Measurements from ENCODE around the gene SPEG. TPM values are rescaled to one million over a fixed set of nuclear protein-coding genes. Genes with fewer than 3 reads are reported as not detected.
A peak's percentile ranks its signal among the peaks of the same experiment; 100 is the strongest.

The SPEG gene
- polyA plus RNA-seq, 3 donors: not detected

DNA sequence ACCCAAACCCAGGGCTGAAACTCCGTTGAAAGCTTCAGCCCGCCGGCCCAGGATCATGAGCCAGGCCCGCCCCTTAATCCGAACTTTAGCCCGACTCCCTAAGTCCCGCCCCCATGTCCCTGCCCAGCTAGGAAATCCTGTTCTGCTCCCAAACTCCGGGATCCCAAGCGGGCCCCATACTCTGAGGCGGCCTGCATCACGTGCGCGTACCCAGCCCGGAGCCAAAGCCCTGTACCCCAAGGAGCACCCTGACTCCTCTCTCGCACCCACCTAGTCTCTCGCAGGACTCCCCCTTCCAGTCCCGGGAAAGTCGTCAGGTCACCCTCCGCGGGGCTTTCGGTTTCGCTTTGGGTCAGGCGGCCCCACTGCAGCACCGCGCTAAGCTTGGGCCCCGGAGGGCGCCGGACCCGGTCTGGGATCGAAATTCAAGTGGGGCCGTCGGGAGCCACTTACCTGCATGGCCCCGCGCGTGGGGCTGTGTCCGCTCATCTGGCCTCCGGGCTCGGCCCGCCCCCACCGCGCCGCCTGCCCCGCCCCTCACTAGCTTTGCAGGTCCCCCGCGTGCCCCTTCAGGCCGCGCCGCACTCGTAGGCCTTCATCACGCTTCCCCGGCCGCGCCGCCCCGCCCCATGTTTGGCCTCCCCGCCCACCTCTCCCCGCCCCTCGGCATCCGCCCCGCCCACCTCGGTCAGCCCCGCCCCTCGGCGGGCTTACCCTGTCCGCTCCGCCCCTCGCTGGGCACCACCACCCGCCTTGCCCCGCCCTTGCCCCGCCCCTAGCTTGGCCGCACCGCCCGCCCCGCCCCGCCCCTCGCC, 47.1 kb upstream of the SPEG start, which contains the start of gene DNPEP:
TSS of gene DNPEP (minus strand) at position 607 of the 815 bp plus-strand sequence. CDS start at position 489, 118 bp downstream.
- Histone ChIP-seq H4K20me1 (ENCODE audit: insufficient read depth, low read length) (no peaks in the 10 kb centered on the region), H3K9me3 (replicated peaks in 1 of 2; ENCODE audit: control insufficient read depth in 1 of 2, insufficient read depth in 1 of 2, low read length in 2 of 2) (no peaks in the 10 kb centered on the region), H3K9ac (ENCODE audit: insufficient read depth, low read length, poor library complexity, severe bottlenecking) (peak within 1 kb of the TSS; percentile 86), H3K4me1 (ENCODE audit: control insufficient read depth in 1 of 2, insufficient read depth in 2 of 2, low read length in 2 of 2) (peaks cover 14 to 19% of the 10 kb centered on the region in 2 donors), H3K27me3 (ENCODE audit: control insufficient read depth in 2 of 2, insufficient read depth in 2 of 2, low read length in 2 of 2) (peaks cover 0 to 6% of the 10 kb centered on the region in 2 donors), H3K36me3 (replicated peaks in 1 of 2; ENCODE audit: control insufficient read depth in 1 of 2, insufficient read depth in 2 of 2, low read length in 2 of 2) (peaks cover 35 to 39% of the 10 kb centered on the region in 2 donors), H3K27ac (ENCODE audit: low read depth in 1 of 2, low read length in 2 of 2) (peak within 1 kb of the TSS; percentile 89), H3K4me3 (replicated peaks in 1 of 3; ENCODE audit: low read depth in 2 of 3, low read length in 3 of 3) (peak within 1 kb of the TSS; percentile 74 to 97 (median 90)), H2AFZ (ENCODE audit: insufficient read depth, low read depth, low read length, poor library complexity, severe bottlenecking) (peak within 1 kb of the TSS; percentile 86), H3K79me2 (ENCODE audit: insufficient read depth, low read length) (no peaks in the 10 kb centered on the region), H3K4me2 (replicated peaks; ENCODE audit: extremely low read depth, low read length, poor library complexity, severe bottlenecking) (peak within 1 kb of the TSS; percentile 93)
- peak; percentile 84 to 93 (median 89) for DNase-seq
- H3K4me3 Mint-ChIP-seq: peak within 1 kb of the TSS; percentile 94 to 97
- TF ChIP-seq, protein P1, sequence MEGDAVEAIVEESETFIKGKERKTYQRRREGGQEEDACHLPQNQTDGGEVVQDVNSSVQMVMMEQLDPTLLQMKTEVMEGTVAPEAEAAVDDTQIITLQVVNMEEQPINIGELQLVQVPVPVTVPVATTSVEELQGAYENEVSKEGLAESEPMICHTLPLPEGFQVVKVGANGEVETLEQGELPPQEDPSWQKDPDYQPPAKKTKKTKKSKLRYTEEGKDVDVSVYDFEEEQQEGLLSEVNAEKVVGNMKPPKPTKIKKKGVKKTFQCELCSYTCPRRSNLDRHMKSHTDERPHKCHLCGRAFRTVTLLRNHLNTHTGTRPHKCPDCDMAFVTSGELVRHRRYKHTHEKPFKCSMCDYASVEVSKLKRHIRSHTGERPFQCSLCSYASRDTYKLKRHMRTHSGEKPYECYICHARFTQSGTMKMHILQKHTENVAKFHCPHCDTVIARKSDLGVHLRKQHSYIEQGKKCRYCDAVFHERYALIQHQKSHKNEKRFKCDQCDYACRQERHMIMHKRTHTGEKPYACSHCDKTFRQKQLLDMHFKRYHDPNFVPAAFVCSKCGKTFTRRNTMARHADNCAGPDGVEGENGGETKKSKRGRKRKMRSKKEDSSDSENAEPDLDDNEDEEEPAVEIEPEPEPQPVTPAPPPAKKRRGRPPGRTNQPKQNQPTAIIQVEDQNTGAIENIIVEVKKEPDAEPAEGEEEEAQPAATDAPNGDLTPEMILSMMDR (IDR thresholded peaks at IDR 0.05): no peak
- peaks cover 21% of the 10 kb centered on the region for H3K4me1 Mint-ChIP-seq
- peaks cover 38 to 39% of the 10 kb centered on the region in 2 donors for H3K36me3 Mint-ChIP-seq
- peaks cover 0 to 3% (median under 1%) of the 10 kb centered on the region in 7 donors for H3K9me3 Mint-ChIP-seq
- H3K27ac Mint-ChIP-seq: peak within 1 kb of the TSS; percentile 95 to 98 (median 97)
- peaks cover 2 to 9% (median 3%) of the 10 kb centered on the region in 3 donors for H3K27me3 Mint-ChIP-seq (ENCODE audit: low read depth in 3 of 3)
- WGBS (ENCODE audit: insufficient coverage): 0% methylated on average over 41 of the region's 76 CpGs
- intact Hi-C loops (cut with micrococcal nuclease): loop anchor here (1.0 to 5.0 kb wide), 7 partner anchors 90 to 225 kb away; partner anchors contain the start of genes DNAJB2 (in 2 of the 2), GMPPA (in 2 of the 2), CHPF (in 1 of the 2) and NHEJ1 (in 1 of the 2)

DNA sequence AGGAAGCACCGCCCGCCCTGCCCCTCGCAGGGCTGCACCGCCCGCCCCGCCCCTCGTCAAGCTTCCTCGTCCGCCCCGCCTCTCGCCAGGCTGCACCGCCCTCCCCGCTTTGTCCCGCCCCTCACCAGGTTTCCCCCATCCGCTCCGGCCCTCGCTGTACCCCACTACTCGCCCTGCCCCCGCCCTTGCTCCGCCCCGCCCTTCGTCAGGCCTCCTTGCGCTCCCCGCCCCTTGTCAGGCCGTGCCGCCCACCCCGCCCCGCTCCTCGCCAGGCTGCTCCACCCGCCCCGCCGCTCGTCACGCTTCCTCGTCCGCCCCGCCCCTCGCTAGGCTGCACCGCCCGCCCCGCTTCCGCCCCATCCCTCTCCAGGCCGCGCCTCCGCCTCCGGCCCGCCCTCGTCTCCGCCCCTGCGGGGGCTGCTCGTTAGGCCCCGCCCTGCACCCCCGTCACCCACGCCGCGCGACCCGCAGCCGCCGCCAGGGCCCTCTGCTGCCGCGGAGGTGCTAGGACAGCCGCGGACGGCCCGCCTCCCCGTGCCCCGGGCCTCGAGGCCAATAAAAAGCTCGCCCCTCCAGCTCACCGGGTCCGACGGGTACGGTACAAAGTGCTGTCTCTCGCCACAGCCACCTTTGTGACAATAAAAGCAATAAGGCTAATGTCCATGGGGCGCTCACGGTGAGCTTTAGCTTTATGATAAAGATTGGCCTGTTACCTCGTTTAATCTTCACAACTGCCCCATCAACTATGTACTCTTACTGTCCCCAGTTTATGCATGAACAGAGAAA, 46.3 kb upstream of the SPEG start:
- Mint-ChIP-seq H3K27ac (peak overlapping the region; percentile 65 to 98 (median 93)), H3K36me3 (peaks cover 30 to 31% of the 10 kb centered on the region in 2 donors), H3K27me3 (ENCODE audit: low read depth in 3 of 3) (peaks cover 6 to 12% (median 7%) of the 10 kb centered on the region in 3 donors), H3K4me3 (peak overlapping the region; percentile 63 to 77), H3K4me1 (peaks cover 21% of the 10 kb centered on the region), H3K9me3 (peaks cover 0 to 8% (median 3%) of the 10 kb centered on the region in 7 donors)
- peak; percentile 92 to 98 (median 97) for DNase-seq
- Histone ChIP-seq H3K4me1 (ENCODE audit: control insufficient read depth in 1 of 2, insufficient read depth in 2 of 2, low read length in 2 of 2) (peaks cover 14 to 19% of the 10 kb centered on the region in 2 donors), H3K9me3 (replicated peaks in 1 of 2; ENCODE audit: control insufficient read depth in 1 of 2, insufficient read depth in 1 of 2, low read length in 2 of 2) (no peaks in the 10 kb centered on the region), H3K79me2 (ENCODE audit: insufficient read depth, low read length) (no peaks in the 10 kb centered on the region), H3K4me3 (replicated peaks in 1 of 3; ENCODE audit: low read depth in 2 of 3, low read length in 3 of 3) (peak overlapping the region in 2 of 3 experiments; percentile 15 to 60), H3K9ac (ENCODE audit: insufficient read depth, low read length, poor library complexity, severe bottlenecking) (no peak overlapping the region), H2AFZ (ENCODE audit: insufficient read depth, low read depth, low read length, poor library complexity, severe bottlenecking) (peak overlapping the region; percentile 67), H3K27ac (ENCODE audit: low read depth in 1 of 2, low read length in 2 of 2) (peak overlapping the region in 1 of 2 donors; percentile 41), H3K4me2 (replicated peaks; ENCODE audit: extremely low read depth, low read length, poor library complexity, severe bottlenecking) (peak overlapping the region; percentile 54), H3K27me3 (ENCODE audit: control insufficient read depth in 2 of 2, insufficient read depth in 2 of 2, low read length in 2 of 2) (peaks cover 0 to 6% of the 10 kb centered on the region in 2 donors), H4K20me1 (ENCODE audit: insufficient read depth, low read length) (no peaks in the 10 kb centered on the region), H3K36me3 (replicated peaks in 1 of 2; ENCODE audit: control insufficient read depth in 1 of 2, insufficient read depth in 2 of 2, low read length in 2 of 2) (peaks cover 27 to 31% of the 10 kb centered on the region in 2 donors)
- under 1% methylated on average over 60 of the region's 78 CpGs for WGBS (ENCODE audit: insufficient coverage)
- TF ChIP-seq, protein P1 (IDR thresholded peaks at IDR 0.05): peak; percentile 58
- intact Hi-C loops (cut with micrococcal nuclease): loop anchor here (1.0 to 5.0 kb wide), 6 partner anchors 91 to 226 kb away; partner anchors contain the start of genes GMPPA (in 2 of the 2), CHPF (in 1 of the 2), NHEJ1 (in 1 of the 2) and STK11IP (in 1 of the 2)
